GM20431 (cell line): Measurements from ENCODE around the gene KRT86.

Source experiments
- in situ Hi-C: fragments of 300-500 bp; cut with MseI, MboI; formaldehyde crosslinking; loops from one replicate; pipeline ENCODE4 v1.15.0; 2020; ENCODE audit warnings: low sequenced_read_pairs; ENCODE audit not compliant: unreplicated experiment

KRT86 gene

DNA sequence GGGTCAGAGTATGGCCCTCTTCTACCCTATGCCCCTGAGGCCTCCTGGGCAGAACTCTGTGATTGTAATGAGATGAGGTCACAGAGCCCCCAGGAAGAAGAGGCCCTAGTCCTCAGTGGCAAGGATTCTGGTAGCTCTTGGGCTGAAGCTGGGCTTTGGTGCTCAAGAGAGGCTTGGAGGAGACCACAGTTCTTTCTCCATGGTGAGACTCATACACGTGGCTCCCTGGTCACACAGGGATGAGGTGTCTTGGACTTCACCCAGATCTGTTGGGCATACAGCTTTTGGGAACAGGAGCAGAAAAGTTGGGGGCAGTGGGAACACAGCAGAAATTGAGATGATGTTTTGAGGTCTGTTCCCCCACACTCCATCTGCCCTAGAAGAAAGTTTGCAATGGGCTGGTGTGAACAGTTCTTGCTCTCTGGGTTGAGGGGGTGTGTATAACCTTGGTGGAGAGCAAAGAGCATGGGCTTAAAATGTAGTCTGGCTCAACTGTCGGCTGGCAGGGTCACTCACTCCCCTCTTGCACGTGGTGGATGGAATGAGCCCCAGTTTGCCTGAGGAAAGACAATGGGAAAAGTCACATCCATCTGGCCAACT is at the start of gene KRT86:
Gene KRT86, plus strand, starts transcription at position 125 of the 600 bp plus-strand sequence. CDS start 27,272 bp downstream, outside the sequence.
- in situ Hi-C loops = no loop called here

DNA sequence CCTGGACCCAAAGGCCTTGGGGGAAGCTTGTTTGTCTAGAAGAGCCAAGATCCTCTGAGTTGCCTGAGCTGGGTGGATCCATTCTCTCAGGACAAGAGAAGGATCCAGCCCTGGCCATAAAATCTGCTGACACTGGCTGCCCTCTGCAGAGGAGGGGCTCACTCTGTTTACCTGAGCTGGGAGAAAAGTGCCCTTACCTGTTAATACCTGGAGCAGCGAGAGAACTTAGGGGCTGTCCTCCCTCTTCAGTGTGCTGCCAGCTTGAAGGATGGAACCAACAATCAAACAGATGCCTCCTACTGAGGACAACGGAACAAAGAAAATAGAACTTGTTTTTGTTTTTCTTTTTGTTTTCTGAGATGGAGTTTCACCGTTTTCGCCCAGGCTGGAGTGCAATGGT is 48.7 kb upstream of the KRT86 start:
- in situ Hi-C loops = no loop called here

DNA sequence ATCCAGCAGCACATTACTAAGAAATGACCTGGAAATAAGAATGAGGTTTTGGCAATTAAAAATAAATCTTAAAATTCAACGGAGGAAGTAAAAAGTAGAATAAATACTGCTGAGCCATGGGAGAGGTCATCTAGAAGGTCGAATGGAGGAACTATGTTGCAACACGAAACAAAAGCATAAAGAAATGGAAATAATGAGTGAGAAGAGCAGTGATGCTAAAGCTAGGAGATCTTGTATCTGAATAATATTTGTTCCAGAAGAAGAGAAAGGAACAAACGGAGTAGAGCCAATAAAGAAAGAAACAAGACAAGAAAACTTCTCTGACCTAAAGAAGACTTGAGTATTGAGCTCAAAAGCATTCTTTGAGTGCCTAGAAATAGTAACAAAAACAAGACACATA is 48.0 kb upstream of the KRT86 start:
- in situ Hi-C loops = no loop called here

DNA sequence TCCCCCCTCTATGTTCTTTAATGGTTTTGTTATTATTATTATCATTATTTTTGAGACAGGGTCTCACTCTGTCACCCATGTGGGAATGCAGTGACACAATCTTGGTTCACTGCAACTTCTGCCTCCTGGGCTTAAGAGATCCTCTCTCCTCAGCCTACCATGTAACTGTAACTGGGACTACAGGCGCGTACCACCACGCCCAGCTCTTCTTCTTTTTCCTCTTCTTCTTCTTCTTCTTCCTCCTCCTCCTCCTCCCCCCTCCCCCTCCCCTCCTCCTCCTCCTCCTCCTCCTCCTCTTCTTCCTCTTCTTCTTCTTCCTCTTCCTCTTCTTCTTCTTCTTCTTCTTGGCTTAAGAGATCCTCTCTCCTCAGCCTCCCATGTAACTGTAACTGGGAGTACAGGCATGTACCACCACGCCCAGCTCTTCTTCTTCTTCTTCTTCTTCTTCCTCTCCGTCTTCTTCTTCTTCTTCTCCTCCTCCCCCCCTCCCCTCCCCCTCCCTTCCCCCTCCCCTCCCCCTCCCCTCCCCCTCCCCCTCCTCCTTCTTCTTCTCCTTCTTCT is 46.8 kb upstream of the KRT86 start:
- in situ Hi-C loops = no loop called here

DNA sequence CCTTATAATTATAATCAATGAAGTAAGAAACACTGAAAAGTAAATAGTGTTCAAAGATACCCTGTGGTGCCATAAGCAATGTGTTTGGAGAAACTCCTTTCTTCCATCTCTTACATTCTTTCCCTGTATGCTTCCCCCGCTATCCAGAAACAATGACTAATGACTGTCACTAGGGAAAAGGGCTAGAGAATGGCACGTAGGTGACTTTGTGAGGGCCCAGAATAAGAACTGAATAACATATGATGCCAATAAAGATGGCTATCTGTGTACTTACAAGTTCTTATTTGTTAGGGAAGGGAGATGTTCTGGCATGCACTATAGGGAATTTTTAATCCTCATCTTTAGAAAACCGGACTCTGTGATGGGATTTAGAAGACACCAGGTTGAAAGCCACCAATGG is 46.1 kb upstream of the KRT86 start:
- in situ Hi-C loops = no loop called here

DNA sequence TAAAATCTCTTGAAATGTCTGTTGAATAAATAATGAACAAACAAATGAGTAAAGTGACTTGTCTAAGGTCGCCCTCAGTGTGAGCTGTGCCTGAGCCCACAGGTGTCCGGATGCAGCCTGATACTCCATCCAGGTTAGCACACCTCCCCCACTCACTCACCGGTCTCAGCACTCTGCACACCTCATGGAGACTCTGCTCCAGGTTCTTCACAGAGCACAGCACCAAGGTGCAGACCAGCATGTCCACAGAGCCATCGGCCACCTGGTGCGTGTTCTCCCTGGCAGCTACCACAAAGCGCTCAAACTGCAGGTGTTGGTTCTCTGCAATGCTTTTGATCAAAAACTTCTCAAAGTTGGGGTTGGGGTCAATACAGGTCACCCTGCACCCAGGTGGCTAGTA is 45.5 kb upstream of the KRT86 start:
- in situ Hi-C loops = no loop called here

DNA sequence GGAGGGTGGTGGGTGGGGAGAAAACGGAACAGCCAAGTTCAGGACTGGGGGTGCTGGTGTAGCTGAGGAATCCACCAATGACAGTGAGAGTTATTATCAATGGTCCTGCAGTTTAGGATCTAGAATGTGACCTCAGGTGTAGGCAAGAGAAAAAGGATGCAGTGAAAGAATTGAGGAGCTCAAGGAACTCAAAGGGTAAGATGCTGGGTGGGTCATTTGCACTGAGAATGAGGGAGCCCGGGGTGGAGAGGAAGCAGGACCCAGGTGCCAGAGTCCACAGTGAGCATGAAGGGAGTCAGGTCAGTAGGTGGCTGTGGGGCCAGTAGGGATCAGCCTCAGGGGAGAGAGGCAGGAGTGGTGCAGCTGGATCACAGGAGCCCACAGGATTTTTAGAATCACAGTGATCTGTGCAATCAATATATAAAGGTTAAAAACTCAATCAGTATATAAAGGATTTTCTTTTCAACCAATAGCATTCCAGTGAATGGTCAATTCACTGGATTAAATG is 44.6 kb upstream of the KRT86 start:
- in situ Hi-C loops = no loop called here

DNA sequence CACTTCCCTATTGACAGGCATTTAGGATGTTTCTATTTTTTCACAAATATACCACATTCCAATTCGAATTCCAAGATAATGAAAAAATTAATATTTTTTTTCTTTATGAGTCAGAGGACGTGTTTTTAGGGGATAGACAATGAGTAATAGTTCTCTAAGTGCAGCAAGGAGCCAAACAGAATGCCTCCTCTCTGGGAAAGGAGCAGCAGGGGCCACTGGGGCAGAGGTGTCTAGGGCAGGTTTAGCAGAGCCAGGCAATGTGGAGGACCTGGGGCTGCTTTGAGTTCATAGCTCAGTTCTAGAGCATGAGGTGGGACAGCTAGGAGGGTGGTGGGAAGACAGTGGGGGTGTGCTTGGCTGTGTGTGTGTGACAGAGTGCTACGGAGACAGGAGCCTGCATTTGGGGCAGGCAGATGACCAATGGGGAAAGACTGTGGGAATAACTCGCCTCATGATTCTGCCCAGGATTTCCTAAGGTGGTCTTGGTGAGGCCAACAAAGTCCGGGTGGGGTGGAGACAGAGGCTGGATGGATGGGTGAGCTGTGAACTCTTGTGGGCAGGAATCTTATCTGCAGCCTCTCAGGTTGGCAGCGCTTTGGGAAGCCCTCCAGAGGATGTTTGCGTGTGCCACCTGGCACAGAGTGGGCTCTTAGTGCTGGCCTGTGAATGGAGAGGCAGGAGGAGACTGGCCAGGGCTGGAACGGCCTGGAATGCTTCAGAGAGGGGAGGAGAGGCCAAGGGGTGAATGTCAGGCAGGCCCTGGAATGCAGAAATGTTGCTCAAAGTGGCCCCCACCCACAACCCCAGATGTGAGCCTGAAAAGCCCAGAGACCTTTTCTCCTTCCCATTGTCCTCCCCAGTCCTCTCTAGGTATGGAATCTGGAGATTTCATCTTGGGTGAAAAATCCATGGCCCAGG is 43.8 kb upstream of the KRT86 start:
- in situ Hi-C loops = no loop called here

DNA sequence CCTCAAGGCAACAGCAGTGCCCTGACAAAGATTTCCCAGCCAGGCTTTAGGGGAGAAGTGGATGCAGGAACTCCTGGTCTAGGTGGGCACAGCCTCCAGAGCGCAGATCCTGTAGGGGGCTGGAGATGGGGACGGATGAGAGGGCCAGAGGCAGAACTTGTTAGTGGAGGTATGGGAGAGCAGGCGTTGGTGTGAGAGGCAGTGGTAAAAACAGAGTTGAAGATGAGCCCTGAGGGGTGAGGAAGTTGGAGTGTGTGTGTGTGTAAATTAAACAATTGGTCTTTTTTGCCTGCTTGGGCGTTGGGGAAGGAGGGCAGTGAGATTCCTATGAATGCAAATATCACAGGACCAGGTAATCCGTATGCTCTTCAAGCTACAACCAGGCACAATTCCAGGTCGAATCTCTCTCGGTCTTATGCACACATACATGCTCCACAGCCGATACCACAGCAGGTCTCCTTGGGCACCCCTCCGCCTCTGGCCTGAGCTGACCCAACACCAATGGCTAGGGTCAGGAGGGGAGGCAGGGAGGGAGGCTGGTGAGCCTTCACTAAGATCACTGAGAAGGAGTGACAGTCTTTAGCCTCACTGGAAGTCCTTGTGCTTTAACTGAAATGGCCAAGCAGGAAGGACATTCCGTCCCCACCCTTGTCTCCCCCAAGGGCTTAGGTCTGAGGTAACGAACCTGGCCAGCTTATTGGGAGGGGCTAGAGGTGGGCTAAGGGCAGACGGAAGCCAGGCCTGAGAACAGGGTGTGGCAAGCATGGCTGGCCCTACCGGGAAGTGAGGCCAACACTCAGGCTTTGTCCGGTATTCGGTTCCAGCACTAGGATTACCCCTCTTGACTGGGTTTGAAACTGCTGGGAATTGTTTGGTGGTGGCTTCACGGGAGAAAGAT is 42.9 kb upstream of the KRT86 start:
- in situ Hi-C loops = no loop called here

DNA sequence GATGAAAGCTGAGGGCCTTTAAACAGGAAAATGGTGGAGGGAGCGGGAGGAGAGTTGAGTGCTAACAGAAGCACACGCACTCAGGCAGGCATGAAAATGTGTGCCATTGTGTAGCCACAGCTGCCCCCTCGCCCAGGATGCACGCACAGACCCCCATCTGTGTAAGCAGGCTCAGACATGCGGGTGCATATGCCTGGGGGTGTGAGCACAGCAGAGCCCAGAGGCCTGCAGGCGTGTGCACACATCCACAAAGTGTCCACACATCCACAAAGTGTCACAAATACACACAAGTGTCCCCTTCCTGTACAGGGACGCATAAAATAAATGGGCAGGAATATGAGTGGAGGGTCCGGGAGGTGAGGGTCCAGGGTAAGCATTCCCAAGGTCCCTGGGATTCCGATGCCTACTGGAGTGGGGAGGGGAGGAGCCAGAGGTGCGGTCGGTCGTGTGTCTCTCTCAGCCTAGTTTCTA is 42.2 kb upstream of the KRT86 start:
- in situ Hi-C loops = no loop called here

DNA sequence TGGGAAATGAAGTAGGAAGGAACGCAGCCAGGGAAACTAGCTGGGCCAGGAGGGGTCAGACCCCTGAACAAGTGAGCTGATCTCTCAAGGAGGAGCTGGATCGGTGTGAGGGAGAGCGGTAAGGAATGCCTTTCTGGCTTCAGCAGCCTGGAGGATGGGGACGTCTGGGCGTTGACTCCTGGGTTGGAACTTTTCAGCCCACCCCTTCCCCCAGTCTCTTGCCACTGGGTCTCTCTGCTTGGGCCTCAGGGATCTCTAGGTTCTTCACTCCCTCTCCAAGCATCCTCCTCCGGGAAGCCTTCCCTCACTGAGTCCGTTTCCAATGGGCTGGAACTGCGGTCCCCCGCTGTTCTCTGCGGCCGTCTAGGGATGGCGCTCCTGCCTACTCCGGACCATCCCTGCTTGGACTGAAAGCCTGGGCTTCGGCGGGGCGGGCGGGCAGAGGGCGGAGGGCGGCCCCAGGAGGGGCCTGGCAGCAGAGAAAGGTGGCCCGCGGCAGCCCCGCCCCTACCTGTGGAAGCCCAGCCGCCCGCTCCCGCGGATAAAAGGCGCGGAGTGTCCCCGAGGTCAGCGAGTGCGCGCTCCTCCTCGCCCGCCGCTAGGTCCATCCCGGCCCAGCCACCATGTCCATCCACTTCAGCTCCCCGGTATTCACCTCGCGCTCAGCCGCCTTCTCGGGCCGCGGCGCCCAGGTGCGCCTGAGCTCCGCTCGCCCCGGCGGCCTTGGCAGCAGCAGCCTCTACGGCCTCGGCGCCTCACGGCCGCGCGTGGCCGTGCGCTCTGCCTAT is 41.6 kb upstream of the KRT86 start, which contains the start of gene KRT7:
Gene KRT7, plus strand, starts transcription at position 570 of the 788 bp plus-strand sequence. Its CDS starts 54 bp downstream, at position 624.
- in situ Hi-C loops = no loop called here

DNA sequence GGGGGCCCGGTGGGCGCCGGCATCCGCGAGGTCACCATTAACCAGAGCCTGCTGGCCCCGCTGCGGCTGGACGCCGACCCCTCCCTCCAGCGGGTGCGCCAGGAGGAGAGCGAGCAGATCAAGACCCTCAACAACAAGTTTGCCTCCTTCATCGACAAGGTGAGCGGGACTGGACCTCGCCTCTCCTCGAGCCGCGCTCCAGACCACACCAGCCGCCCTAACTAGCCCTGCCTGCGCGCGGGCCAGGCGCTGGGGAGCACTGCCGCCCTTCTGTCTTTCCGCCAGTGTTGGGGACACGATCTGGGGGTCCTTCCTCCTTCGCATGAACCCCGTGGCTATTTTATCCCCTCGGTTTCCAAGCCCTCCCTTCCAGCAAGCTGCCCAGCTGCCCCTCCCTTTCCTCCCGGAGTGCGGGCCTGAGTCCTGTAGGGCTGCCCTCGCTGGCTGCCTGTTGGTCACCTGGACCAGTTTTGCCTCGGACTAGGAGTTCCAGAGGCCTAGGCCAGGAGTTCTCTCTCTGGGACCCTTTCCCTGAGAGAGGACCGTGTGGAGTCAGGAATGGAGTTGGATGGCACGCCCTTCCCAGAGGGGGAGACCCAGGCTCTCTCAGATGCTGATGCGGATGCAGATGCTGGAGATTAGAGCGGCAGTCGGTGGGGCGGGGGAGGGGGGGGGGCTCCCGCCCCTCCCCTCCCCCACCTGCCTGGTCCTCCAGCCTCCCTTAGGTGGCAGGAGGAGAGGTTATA is 40.8 kb upstream of the KRT86 start:
- in situ Hi-C loops = no loop called here

DNA sequence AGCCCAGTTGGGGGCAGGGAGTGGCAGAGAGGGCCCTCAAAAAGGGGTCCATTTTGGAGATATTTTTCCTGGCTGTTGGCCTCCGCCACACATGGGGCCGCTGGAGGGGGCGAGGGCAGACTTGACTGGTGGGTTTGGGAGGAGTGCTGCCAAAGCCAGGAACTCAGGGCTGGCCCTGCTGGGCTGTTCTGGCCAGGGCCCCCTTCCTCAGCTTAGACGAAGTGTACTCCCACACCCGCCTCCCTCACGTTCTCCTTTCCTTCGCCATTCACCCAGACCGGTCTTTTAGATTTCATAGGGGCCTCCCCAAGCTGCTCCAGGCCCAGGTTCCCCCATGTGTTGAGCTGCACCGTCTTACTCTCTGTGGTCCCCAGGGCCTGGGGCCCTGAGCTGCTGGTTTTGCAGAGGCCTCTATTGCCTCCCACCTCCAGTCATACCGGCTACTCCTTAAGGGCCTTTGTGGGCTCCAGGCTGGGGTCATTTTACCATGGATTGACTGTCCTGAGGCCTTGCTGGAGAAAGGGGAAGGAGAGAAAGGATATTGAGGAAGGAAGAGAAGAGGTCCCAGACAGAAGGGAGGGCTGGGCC is 40.1 kb upstream of the KRT86 start:
- in situ Hi-C loops = no loop called here

DNA sequence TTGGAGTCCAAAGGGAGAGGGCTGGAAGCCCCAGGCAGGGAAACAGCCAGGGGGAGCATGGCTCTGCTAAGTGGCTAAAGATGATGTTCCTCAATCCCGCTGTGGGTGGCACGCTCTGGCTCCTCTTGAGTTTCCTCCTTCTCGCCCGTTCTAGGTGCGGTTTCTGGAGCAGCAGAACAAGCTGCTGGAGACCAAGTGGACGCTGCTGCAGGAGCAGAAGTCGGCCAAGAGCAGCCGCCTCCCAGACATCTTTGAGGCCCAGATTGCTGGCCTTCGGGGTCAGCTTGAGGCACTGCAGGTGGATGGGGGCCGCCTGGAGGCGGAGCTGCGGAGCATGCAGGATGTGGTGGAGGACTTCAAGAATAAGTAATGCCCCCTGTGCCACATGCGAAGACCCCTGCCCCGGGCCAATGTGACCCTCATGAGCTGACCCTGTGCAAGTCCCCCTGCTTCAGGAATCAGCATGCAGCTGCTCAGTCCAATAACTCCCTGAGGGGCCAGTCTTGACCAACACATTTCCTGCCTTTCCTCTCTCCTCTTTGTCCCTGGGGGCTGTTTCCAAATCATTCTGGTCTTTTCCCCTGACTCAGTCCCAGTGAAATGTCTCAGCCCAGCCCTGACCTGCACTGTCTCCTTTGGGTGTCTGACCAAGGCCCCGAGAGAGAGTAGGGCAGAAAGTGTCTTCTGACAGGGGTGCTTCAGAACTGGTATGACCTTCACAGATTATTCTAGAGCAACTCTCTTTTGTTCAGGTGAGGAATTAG is 39.3 kb upstream of the KRT86 start:
- in situ Hi-C loops = no loop called here

DNA sequence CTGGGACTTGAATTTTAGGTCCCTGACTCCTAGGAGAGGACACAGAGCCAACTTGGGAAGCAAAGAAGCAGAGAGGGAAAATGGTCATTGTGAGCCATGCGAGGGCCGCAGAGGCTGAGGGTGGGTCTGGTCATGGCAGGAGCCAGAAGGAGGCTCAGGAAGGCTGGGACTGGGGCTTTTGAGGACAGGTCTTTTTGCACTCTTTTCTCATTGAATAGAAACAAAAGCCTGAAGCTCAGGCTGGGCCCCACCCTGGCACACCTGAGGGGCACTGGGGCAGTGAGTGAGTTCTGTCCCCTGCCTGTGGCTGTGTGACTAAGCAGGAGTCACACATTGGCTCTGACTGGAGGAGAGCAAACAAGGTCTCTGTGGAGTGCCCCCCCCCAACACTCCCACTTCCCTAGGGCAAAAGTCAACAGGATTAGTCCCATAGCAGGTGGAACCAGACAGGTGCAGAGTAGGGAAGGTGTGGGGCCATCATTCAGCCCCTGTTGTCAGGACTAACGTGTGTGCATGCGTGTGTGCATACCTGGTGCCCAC is 38.6 kb upstream of the KRT86 start:
- in situ Hi-C loops = no loop called here

DNA sequence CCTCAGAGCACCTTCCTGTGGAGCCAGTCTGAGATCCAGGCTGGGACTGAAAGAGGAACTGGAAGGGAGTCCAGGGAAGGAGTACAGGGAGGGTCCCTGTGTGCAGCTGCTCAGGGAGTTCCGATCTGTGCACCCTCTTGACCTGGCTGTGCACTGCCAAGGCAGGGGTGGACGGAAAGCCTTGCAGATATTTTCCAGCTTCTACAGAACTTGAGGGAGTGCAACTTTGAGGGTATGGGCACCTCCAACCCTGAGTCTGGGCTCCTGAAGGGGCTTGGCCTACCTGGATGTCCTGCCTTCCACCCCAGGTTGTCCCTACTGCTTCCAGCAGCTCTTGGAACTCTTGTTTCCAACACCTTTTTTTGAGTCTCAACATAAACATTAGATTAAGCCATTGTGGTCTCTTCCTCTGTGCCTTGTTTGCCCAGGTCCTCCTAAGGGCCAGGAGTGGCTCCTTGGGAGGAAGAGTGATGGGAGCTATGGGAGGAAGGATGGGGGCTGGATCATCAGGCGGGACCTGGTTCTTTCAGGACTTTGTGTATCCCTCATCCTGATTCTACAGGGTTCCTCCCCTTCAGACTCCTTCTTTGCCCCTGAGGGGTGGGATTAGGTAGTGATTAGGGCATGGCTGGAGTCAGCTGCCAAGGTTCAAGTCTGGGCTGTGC is 37.9 kb upstream of the KRT86 start:
- in situ Hi-C loops = no loop called here
